ENCODE data around the gene COX6B2.

COX6B2 gene

DNA sequence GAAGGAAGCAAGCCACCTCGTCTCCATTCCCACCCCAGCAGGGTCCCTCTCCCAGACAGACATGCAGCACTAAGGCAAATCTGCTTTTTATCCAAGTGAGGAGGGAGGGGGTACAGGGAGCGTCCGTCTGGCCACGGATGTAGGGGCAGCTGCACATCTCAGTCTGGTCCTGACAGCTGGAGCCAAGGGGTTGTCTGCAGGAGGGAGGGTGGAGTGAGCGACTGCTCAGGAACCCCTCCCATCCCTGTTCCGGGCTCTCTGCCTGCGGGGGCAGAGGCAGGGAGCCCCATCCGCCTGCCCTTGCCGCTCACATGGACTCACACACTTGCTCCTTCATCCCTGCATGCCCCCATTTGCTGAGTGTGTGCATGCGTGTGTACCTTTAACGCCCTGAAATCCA lies 24.7 kb upstream of the COX6B2 start:
- H3K27ac ChIP-seq (ENCODE audit: low read length) = no peak overlapping the region
- H3K9ac ChIP-seq (ENCODE audit: low read length) = no peak overlapping the region
- H3K4me3 ChIP-seq (ENCODE audit: low read length) = no peak overlapping the region
- H3K4me1 ChIP-seq (ENCODE audit: control insufficient read depth, low read depth, low read length) = peaks cover 18% of the 10 kb centered on the region
- no peaks in the 10 kb centered on the region for H3K9me3 ChIP-seq (ENCODE audit: control insufficient read depth, low read depth, low read length)
- peaks cover 42% of the 10 kb centered on the region for H3K27me3 ChIP-seq (ENCODE audit: control insufficient read depth, insufficient read depth, low read length)
- no peaks in the 10 kb centered on the region for H3K36me3 ChIP-seq (ENCODE audit: control insufficient read depth, low read depth, low read length)

DNA sequence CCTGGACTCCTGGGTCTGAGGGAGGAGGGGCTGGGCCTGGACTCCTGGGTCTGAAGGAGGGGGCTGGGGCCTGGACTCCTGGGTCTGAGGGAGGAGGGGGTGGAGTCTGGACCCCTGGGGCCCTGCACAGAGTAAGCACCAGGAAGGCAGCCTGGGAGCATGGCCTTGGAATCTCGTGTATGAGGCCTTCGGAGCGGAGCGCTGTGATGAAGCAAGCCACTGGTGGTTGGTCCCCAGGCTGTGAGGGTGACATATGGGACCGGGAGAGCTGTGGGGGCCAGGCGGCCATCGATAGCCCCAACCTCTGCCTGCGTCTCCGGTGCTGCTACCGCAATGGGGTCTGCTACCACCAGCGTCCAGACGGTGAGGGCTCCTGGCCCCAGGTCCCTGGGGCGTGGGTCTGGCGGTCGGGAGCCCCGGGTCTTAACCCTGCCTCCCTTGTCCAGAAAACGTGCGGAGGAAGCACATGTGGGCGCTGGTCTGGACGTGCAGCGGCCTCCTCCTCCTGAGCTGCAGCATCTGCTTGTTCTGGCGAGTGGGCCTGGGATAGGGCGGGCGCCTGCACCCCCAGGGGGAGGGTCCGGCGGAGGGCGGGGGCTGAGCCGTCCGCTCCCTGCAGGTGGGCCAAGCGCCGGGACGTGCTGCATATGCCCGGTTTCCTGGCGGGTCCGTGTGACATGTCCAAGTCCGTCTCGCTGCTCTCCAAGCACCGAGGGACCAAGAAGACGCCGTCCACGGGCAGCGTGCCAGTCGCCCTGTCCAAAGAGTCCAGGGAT lies 23.0 kb upstream of the COX6B2 start:
- peak overlapping the region; percentile 49 for H3K4me3 ChIP-seq (ENCODE audit: low read length)
- peaks cover 40% of the 10 kb centered on the region for H3K27me3 ChIP-seq (ENCODE audit: control insufficient read depth, insufficient read depth, low read length)
- H3K36me3 ChIP-seq (ENCODE audit: control insufficient read depth, low read depth, low read length) = no peaks in the 10 kb centered on the region
- H3K27ac ChIP-seq (ENCODE audit: low read length) = no peak overlapping the region
- H3K9me3 ChIP-seq (ENCODE audit: control insufficient read depth, low read depth, low read length) = no peaks in the 10 kb centered on the region
- H3K4me1 ChIP-seq (ENCODE audit: control insufficient read depth, low read depth, low read length) = peaks cover 25% of the 10 kb centered on the region
- H3K9ac ChIP-seq (ENCODE audit: low read length) = no peak overlapping the region

DNA sequence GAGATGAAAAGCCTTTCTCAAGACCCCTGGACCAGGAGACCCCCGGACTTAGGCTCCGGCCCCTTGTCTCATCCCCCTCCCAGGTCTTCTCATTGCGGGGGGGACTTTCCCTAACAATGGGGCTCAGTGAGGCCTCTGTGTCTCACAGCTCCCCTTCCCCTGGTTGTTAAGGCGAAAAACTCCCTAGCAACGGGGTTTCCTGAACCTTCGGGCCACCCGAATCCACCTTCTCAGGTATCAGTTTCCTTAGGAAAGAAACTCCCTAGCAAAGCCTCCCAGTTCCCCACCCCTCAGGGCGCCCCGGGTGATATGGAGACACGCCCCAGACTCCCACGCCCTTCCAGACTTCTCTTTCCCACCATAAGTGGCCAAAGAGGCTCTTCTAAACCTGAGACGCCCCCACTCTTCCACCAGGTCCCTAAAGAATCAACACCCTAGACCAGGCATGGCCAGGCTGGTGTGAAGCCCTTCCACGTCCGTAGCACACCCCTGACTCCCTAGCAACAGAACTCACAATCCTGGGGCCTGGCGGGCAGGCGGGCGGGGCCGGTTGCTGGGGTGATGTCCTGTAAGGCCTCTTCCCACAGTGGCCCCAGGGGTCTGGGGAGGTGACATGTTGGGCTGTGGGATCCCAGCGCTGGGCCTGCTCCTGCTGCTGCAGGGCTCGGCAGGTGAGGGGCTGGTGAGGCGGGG lies 21.9 kb upstream of the COX6B2 start, which contains the start of gene TMEM190:
TMEM190 (plus strand) TSS at position 586 of the 693 bp plus-strand sequence; CDS start at position 614, 28 bp downstream.
- Histone ChIP-seq H3K27me3 (ENCODE audit: control insufficient read depth, insufficient read depth, low read length) (peaks cover 41% of the 10 kb centered on the region), H3K9ac (ENCODE audit: low read length) (peak within 1 kb of the TSS; percentile 2), H3K4me3 (ENCODE audit: low read length) (peak within 1 kb of the TSS; percentile 49), H3K9me3 (ENCODE audit: control insufficient read depth, low read depth, low read length) (no peaks in the 10 kb centered on the region), H3K36me3 (ENCODE audit: control insufficient read depth, low read depth, low read length) (no peaks in the 10 kb centered on the region), H3K4me1 (ENCODE audit: control insufficient read depth, low read depth, low read length) (peaks cover 25% of the 10 kb centered on the region), H3K27ac (ENCODE audit: low read length) (no peak within 1 kb of the TSS)

DNA sequence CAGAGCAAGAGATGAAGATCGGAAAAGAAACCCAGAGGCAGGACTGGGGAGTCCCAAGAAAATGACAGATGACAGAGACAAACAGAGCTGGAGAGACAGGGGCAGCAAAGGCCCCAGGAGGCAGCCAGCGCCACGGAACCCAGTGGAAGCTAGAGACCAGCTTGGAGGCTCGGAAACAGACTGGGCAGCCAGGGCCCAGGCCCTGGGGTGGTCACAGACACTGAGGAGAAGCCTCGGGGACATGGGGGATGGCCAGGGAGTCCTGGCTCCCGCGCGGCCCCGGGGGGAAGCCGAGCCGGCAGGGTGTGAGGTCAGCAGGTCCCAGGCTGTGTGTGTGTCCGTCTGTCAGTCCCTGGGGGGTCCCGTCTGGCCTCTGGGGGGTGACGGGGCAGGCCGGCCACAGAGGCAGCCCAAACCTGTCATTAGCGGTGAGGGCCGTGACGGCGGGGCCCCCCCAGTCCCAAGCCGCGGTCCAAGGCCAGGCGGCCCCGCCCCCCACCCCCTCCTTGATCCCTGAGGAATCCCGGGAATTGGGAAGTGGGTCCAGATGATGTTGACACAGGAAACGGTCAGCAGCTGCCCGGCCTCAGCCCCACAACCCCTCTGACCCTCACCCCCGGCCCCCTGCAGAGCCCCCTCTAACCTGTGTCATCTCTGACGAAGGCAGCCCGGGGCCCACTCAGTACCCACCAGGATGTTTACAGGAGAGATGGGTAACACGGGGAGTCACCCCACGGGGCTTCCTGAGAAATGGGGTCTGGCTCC lies 19.7 kb upstream of the COX6B2 start:
- H3K4me1 ChIP-seq (ENCODE audit: control insufficient read depth, low read depth, low read length) = peaks cover 25% of the 10 kb centered on the region
- H3K27me3 ChIP-seq (ENCODE audit: control insufficient read depth, insufficient read depth, low read length) = peaks cover 53% of the 10 kb centered on the region
- no peak overlapping the region for H3K9ac ChIP-seq (ENCODE audit: low read length)
- H3K36me3 ChIP-seq (ENCODE audit: control insufficient read depth, low read depth, low read length) = no peaks in the 10 kb centered on the region
- no peaks in the 10 kb centered on the region for H3K9me3 ChIP-seq (ENCODE audit: control insufficient read depth, low read depth, low read length)
- no peak overlapping the region for H3K4me3 ChIP-seq (ENCODE audit: low read length)
- H3K27ac ChIP-seq (ENCODE audit: low read length) = no peak overlapping the region

DNA sequence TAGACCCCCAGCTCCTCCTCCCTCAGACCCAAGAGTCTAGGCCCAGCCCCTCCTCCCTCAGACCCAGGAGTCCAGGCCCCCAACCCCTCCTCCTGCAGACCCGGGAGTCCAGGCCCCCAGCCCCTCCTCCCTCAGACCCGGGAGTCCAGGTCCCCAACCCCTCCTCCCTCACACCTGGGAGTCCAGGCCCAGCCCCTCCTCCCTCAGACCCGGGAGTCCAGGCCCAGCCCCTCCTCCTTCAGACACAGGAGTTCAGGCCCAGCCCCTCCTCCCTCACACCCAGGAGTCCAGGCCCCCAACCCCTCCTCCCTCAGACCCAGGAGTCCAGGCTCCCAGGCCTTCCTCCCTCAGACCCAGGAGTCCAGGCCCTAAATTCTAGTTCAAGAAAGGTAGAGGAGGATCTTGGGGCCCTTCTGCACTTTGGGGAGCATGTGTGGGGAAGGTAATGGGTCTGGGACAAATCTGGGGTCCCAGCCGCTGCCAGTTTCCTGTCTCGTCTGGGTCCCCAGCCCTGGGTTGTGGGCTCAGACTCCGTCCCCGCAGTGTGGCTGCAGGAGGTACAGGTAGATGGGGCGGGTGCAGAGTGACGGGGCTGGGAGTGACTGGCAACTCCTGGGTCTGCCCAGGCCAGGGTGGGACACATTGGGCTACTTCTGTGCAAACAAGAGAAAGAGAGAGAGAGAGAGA lies 18.9 kb upstream of the COX6B2 start:
- Histone ChIP-seq H3K4me3 (ENCODE audit: low read length) (no peak overlapping the region), H3K9me3 (ENCODE audit: control insufficient read depth, low read depth, low read length) (no peaks in the 10 kb centered on the region), H3K27me3 (ENCODE audit: control insufficient read depth, insufficient read depth, low read length) (peaks cover 53% of the 10 kb centered on the region), H3K4me1 (ENCODE audit: control insufficient read depth, low read depth, low read length) (peaks cover 25% of the 10 kb centered on the region), H3K9ac (ENCODE audit: low read length) (no peak overlapping the region), H3K27ac (ENCODE audit: low read length) (no peak overlapping the region), H3K36me3 (ENCODE audit: control insufficient read depth, low read depth, low read length) (no peaks in the 10 kb centered on the region)

DNA sequence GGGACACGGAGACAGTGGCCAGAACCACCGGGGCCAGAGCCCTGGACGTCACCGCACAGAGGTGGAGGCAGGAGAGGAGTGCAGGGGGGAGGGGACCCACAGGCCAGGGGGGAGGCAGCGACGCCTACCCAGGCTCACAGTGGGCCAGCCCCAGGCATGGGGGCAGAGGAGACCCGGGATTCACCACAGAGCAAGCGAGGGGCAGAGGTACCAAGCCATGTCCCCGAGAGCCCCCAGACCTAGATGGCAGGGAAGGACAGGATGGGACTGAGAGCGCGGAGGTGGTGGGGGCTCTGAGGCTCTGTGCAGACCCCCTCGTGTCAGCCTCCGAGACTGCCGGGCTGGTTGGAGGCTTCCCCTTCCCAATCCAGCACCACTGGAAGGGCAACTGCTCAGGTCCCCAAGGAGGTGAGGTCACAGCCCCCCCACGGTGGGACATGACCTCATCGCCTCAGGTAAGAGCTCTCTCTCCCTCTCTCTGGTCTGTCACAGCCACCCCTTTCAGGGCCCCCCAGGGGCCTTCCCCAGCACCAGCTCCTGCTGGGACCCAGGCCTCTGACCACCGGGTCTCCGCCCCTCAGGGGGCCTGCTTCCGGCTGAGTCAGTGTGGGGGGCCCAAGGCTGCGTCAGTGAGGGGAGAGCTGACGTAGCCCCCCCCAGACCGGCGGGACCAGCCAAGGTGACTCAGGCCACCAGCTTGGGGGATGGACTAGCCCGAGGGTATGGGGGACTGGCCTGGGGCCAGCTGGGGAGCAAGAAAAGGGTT lies 18.0 kb upstream of the COX6B2 start:
- Histone ChIP-seq H3K27ac (ENCODE audit: low read length) (no peak overlapping the region), H3K9me3 (ENCODE audit: control insufficient read depth, low read depth, low read length) (no peaks in the 10 kb centered on the region), H3K36me3 (ENCODE audit: control insufficient read depth, low read depth, low read length) (no peaks in the 10 kb centered on the region), H3K4me3 (ENCODE audit: low read length) (no peak overlapping the region), H3K9ac (ENCODE audit: low read length) (no peak overlapping the region), H3K4me1 (ENCODE audit: control insufficient read depth, low read depth, low read length) (peaks cover 19% of the 10 kb centered on the region), H3K27me3 (ENCODE audit: control insufficient read depth, insufficient read depth, low read length) (peaks cover 53% of the 10 kb centered on the region)

DNA sequence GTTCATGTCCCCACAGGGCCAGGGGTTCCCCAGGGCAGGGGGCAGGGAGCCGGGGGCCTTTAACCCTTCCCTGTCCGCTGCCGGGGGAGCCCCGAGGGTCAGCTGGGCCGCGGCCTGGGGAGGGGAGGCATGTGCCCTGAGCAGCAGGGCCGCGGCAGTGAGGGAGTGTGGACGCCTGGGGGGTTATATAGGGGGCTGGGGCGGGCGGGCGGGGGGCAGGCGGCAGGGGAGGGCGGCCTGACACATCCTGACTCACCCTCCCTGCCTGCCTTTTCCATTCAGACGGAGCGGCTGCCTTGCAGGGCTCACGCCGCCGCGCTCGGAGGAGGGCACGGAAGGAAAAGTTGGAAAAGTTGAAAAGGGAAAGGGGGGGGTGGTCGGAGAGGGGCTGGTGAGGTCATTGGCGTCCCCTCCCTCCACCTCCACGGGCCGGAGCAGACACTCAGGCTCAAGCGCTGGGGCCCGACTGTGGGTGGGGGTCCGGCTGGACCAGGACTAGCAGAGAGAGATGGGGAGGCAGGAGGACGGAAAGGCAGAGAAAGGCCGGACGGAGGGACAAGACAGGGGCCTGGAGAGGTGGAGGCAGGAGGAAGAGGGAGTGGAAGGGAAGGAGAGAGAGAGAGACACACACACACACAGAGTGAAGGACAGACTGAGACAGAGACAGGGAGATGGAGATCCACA lies 15.9 kb upstream of the COX6B2 start, which contains the start of gene IL11:
IL11 (minus strand) TSS at position 159 of the 684 bp plus-strand sequence; CDS start at position 6, 153 bp downstream.
- peaks cover 8% of the 10 kb centered on the region for H3K4me1 ChIP-seq (ENCODE audit: control insufficient read depth, low read depth, low read length)
- H3K4me3 ChIP-seq (ENCODE audit: low read length) = peak within 1 kb of the TSS; percentile 54
- peaks cover 46% of the 10 kb centered on the region for H3K27me3 ChIP-seq (ENCODE audit: control insufficient read depth, insufficient read depth, low read length)
- H3K9me3 ChIP-seq (ENCODE audit: control insufficient read depth, low read depth, low read length) = no peaks in the 10 kb centered on the region
- H3K36me3 ChIP-seq (ENCODE audit: control insufficient read depth, low read depth, low read length) = no peaks in the 10 kb centered on the region
- no peak within 1 kb of the TSS for H3K27ac ChIP-seq (ENCODE audit: low read length)
- H3K9ac ChIP-seq (ENCODE audit: low read length) = no peak within 1 kb of the TSS

DNA sequence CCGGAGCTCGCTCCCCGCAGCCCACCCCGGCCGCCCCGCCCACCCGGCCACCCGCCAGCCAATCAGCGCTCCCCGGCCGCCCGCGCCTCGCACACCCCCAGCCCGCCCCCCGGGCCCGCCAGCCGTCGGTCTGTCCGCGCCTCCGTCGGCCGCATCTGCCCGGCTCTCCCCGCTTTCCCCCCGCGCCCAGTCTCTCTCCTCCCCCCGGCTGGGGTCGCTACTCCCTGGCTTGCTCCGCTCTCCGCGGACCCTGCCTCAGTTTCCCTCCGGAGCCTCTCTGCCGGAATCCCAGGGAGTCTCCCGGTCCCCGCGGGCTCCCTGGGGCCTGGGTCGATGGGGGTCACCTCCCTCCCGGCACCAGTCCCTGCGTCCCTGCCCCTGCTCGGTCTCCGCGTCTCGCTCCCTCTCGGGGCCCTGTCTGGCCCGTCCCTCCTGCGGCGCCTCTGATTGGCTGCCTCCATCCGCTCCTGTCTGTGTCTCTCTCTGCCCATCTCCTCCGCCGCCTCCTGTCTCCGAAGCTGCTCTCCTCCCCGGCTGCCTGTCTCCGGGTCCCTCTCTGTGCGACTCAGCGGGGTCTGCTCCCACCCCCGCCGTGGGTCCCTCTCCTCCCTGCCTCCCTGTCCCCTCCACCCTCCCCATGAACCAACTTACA lies 15.3 kb upstream of the COX6B2 start:
- peaks cover 8% of the 10 kb centered on the region for H3K4me1 ChIP-seq (ENCODE audit: control insufficient read depth, low read depth, low read length)
- H3K9me3 ChIP-seq (ENCODE audit: control insufficient read depth, low read depth, low read length) = no peaks in the 10 kb centered on the region
- peaks cover 46% of the 10 kb centered on the region for H3K27me3 ChIP-seq (ENCODE audit: control insufficient read depth, insufficient read depth, low read length)
- no peaks in the 10 kb centered on the region for H3K36me3 ChIP-seq (ENCODE audit: control insufficient read depth, low read depth, low read length)
- H3K9ac ChIP-seq (ENCODE audit: low read length) = no peak overlapping the region
- no peak overlapping the region for H3K27ac ChIP-seq (ENCODE audit: low read length)
- H3K4me3 ChIP-seq (ENCODE audit: low read length) = peak overlapping the region; percentile 54

DNA sequence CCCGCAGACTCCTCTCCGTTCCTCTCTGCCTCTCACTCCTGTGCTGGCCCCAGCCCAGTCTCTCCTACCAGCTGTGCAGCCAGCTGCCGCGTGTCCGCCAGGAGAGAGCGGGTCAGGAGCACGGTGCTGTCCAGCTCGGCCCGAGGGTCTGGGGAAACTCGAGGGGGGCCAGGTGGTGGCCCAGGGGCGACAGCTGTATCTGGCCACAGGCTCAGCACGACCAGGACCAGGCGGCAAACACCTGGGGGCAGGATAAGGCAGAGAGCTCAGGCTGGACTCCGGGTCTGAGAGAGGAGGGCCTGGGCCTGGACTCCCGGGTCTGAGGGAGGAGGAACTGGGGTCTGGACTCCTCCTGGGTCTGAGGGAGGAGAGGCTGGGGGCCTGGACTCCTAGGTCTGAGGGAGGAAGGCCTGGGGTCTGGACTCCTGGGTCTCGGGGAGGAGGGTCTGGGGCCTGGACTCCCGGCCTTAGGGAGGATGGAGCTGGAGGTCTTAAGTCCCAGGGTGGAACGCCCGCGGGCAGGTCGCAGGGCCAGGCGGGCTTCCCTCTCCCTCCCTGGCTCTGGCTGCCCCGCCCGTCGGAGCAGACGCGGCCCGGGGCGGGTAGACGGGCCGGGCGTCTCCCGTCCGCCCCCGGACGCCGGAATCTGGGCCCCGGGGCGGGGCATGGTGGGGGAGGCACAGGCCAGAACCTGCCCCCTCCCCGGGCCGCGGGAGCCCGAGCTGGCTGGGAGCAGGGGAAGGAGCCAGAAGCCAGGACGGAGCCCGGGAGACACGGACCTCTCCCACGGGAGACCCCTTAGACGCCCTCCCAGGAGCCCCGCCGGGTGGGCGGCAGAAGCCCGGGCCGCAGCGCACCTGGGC lies 14.4 kb upstream of the COX6B2 start:
- Histone ChIP-seq H3K27me3 (ENCODE audit: control insufficient read depth, insufficient read depth, low read length) (peaks cover 47% of the 10 kb centered on the region), H3K4me1 (ENCODE audit: control insufficient read depth, low read depth, low read length) (peaks cover 4% of the 10 kb centered on the region), H3K4me3 (ENCODE audit: low read length) (peak overlapping the region; percentile 40), H3K27ac (ENCODE audit: low read length) (no peak overlapping the region), H3K36me3 (ENCODE audit: control insufficient read depth, low read depth, low read length) (no peaks in the 10 kb centered on the region), H3K9ac (ENCODE audit: low read length) (no peak overlapping the region), H3K9me3 (ENCODE audit: control insufficient read depth, low read depth, low read length) (no peaks in the 10 kb centered on the region)

Data from iPS-18a (cell line).